Measurements from ENCODE around the gene AMIGO2. TPM values are rescaled to one million over a fixed set of nuclear protein-coding genes. Genes with fewer than 3 reads are reported as not detected.
A peak's percentile ranks its signal among the peaks of the same experiment; 100 is the strongest.

Gene AMIGO2
- total RNA-seq, 1 experiment from 2014 or later = 8.6 TPM

DNA sequence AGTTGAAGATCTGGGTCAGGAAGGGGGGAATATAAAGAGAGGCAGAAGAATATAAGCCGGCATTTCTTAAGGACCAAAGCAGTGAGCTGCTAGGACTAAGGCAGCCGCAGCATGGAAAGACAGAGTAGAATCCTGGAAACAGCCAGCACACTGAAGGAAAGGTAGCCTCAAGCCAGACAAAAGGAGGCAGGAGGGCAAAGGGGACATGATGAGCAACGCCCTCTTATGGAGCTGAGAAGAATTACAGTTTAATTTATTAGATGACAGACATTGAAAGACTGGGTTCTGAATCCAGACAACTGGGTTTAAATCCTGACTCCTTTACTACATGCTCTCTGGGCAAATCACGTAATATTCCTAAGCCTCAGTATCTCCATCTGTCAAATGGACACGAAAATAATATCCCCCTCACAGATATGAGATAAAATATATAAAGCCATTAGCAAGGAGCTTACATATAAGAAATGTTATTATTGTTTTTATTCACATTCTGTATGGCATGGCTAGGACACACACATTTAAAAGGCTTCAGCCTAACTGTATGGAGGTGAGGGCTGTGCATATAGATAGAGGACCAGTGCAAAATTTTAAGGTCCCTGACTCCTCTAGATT lies 8.4 kb downstream of the AMIGO2 start:
- H3K9me3 Mint-ChIP-seq = no peaks in the 10 kb centered on the region
- Histone ChIP-seq H2BK120ac (ENCODE audit: low read depth, low read length, poor library complexity, severe bottlenecking) (no peak overlapping the region), H3K4me1 (ENCODE audit: insufficient read depth, low read length) (peaks cover 3% of the 10 kb centered on the region; the same call in 1 of the 2 replicates), H3K4me2 (ENCODE audit: insufficient read depth, insufficient read length, low read length) (no peak overlapping the region), H3K9ac (ENCODE audit: extremely low read depth, insufficient read length, low read length) (no peak overlapping the region), H3T11ph (ENCODE audit: low read length) (no peak overlapping the region), H3K27ac (ENCODE audit: insufficient read length, low read depth, low read length) (no peak overlapping the region), H4K5ac (ENCODE audit: insufficient read length, low read depth, low read length) (no peak overlapping the region), H3K27me3 (ENCODE audit: insufficient read depth, low read length) (no peaks in the 10 kb centered on the region), H2BK20ac (ENCODE audit: low read depth, low read length, poor library complexity, severe bottlenecking) (no peak overlapping the region), H2BK5ac (ENCODE audit: insufficient read length, low read length) (no peak overlapping the region), H3K79me2 (ENCODE audit: insufficient read depth, low read length) (no peaks in the 10 kb centered on the region), H2BK15ac (ENCODE audit: low read depth, low read length) (no peak overlapping the region), H3K14ac (ENCODE audit: insufficient read depth, low read length) (no peak overlapping the region), H4K8ac (replicated peaks; ENCODE audit: insufficient read length, low read depth, low read length) (no peak overlapping the region), H3K9me3 (ENCODE audit: control insufficient read depth, low read depth, low read length) (no peaks in the 10 kb centered on the region), H3K23me2 (ENCODE audit: insufficient read length, low read depth, low read length, poor library complexity, severe bottlenecking) (no peaks in the 10 kb centered on the region), H2AK5ac (ENCODE audit: insufficient read length, low read length) (no peak overlapping the region), H3K56ac (ENCODE audit: insufficient read length, low read depth, low read length) (no peak overlapping the region), H4K20me1 (ENCODE audit: control insufficient read depth, insufficient read depth, insufficient read length) (no peaks in the 10 kb centered on the region), H4K91ac (ENCODE audit: insufficient read length, low read depth, low read length) (no peak overlapping the region), H3K4ac (ENCODE audit: low read depth, low read length) (no peak overlapping the region), H3K79me1 (ENCODE audit: insufficient read depth, low read depth, low read length, poor library complexity, severe bottlenecking) (no peaks in the 10 kb centered on the region), H3K23ac (ENCODE audit: insufficient read length, low read depth, low read length) (no peak overlapping the region), H3K18ac (ENCODE audit: insufficient read length, low read depth, low read length) (no peak overlapping the region), H2BK12ac (ENCODE audit: insufficient read length, low read depth, low read length) (no peak overlapping the region), H2AFZ (ENCODE audit: low read length) (no peak overlapping the region)
- TF ChIP-seq, protein P1, sequence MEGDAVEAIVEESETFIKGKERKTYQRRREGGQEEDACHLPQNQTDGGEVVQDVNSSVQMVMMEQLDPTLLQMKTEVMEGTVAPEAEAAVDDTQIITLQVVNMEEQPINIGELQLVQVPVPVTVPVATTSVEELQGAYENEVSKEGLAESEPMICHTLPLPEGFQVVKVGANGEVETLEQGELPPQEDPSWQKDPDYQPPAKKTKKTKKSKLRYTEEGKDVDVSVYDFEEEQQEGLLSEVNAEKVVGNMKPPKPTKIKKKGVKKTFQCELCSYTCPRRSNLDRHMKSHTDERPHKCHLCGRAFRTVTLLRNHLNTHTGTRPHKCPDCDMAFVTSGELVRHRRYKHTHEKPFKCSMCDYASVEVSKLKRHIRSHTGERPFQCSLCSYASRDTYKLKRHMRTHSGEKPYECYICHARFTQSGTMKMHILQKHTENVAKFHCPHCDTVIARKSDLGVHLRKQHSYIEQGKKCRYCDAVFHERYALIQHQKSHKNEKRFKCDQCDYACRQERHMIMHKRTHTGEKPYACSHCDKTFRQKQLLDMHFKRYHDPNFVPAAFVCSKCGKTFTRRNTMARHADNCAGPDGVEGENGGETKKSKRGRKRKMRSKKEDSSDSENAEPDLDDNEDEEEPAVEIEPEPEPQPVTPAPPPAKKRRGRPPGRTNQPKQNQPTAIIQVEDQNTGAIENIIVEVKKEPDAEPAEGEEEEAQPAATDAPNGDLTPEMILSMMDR (conservative IDR thresholded peaks at IDR 0.05) = peak; percentile 77
- no peak overlapping the region for H3K4me3 Mint-ChIP-seq
- no peaks in the 10 kb centered on the region for H3K27me3 Mint-ChIP-seq (ENCODE audit: low read depth)
- DNase-seq = peak; percentile 75
- H3K36me3 Mint-ChIP-seq (ENCODE audit: insufficient read depth in 1 of 3, low read depth in 3 of 3) = no peaks in the 10 kb centered on the region
- no CpG with 5 or more reads among the region's 5 CpGs for WGBS (ENCODE audit: extremely low coverage, insufficient read length, low lambda C conversion rate)
- H3K4me1 Mint-ChIP-seq = peaks cover 19 to 22% of the 10 kb centered on the region in 2 experiments
- no peak overlapping the region for H3K27ac Mint-ChIP-seq
